DLD1 (cell line): Measurements from ENCODE around the gene ZIM2.
"Not testable (repeated sequence)": the region's sequence is repeated elsewhere in the genome, so short reads cannot be mapped to it uniquely, and the experiment has no call there.

ENCODE experiments used
- in situ Hi-C: cut with HindIII; loops from 2 replicates; pipeline ENCODE4 v1.10.0; 2017; ENCODE audit warnings: low sequenced_read_pairs

Gene ZIM2

DNA sequence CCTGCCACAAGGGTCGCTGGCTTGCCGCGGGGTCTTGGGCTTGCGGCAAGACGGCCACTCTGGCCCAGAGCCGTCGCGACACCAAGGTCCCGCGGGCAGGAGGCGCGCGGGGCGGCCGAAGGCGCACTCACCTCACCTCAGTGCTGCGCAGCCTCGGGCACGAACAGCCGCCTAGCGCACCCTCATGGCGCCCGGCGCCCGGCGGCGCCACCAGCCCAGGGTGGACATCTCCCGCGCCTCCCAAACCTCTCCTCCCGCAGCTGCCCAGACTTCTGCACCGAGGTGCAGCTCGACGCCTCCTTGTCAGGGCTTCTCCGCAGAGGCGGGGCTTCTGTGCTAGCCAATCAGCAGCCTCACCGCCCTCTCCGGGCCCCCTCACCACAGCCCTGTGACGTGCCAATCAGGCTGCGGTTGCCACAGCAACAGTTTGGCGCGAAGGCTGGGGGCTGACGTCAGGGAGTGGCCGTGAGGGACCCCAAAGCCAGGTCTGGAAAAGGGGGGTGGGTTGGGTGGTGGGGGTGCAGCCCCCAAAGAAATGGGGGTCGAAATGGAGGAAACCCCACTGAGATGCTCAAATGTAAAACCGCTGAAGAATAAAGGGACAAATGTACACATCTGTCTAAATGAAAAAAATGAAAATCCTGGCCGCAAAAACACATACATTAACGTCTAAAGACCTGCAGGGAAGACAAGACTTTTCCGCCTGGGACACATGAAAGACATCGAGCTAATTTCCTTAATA is at the start of gene ZIM2, which contains the start of gene PEG3:
Gene ZIM2, minus strand, starts transcription at position 276 of the 742 bp plus-strand sequence. CDS start 16,449 bp downstream, outside the sequence.
Gene PEG3, minus strand, starts transcription at position 276 of the 742 bp plus-strand sequence. CDS start 16,071 bp downstream, outside the sequence.
- in situ Hi-C loops, result no loop called here

DNA sequence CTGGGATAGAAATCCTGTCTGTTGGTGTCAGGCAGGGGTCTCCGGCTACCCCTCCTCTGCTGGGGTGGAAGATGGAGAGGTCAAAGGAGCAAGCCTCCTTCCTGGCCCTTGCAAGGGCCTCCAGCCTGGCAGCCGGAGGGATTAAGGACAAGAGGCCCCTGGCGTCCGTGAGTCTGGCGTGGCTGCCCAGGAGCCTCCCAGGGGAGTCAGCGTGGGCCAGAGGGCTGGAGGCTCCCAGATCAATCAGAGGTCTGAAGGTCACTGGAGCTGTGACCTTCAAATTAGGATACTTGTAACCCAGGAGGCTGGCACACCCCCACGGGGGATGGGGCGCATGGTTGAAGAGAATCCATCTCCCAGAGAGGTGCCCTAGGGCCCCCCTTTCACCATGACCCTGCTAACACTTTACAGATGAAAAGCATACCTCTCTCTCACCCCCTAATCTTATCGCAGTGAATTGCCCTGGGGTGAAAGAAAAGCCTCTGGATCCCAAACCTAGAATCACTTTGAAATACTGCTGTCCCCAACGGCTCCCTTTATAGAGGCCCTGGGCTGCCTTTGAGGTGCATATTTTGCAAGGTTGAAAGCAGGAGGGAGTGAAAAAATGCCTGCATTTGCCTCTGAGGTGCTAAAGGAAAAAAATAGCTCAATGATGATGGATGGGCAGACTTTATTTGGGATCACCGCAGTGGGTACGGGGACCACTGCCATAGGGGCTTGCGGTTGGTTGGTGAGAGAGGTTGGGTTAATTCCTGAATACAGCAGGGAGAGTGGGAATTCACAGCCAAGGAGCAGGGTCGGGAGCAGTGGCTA is 44.9 kb upstream of the ZIM2 start:
- in situ Hi-C loops, result no loop called here

- in situ Hi-C loops, result no loop called here
Measured at GRCh38 chr19:56884441-56884840, 43.9 kb upstream of the ZIM2 start.

DNA sequence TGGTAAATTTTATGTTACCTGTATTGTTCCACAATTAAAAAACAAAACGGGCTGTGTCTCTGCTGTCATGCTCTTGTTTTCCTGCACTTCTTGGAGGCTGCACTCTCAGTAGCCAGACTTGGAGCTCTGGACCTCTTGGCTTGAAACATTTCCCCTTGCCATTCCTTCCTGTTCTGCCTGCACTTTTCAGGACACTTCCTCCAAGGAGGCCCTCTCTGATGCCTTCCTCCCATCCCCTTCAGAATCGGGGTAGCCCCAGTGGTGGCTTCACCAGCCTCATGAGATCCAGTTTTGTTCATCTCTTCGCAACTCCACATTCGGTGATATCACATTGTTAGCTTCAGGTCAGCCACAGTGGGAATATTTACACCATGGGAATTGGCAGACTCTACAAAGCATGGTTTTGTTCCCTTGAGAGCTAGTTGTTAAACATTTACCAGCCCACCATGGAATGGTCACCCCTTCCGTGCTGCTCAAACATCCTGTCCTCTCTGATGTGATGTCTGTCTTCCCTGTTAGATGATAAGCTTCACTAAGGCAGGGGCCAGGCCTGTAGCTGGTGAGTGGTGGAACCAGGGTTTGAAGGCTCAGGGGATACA is 40.2 kb upstream of the ZIM2 start:
- in situ Hi-C loops, result no loop called here

DNA sequence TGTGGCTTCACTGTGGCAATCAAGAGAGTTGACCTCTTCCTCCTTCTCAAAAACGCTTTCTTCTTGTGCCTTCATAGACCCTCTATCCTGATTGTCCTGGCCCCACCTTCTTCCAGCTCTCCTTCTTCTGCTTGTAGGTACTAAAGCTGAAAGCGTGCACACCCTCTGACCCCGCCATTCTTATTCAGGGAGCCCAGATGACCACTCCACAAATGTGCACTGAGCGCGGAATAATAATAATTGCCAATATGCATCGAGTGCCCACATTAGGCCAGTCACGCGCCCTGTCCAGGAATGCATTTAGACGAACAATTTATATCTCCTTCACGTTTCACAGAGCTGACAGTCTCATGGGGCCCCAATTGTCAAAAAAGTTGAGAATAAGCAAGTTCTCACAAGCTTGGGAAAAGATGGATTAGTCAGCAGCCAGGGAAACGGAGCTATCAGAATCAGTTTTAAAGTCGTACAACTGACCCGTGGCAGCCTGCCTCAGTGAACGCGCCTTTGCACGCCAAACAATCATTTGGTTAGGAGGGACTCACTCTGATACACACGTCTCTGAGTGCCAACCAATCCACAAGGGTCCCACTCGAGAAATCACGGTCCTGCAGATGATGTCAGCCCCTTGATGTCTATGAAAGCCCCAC is 36.7 kb upstream of the ZIM2 start:
- in situ Hi-C loops, result no loop called here

DNA sequence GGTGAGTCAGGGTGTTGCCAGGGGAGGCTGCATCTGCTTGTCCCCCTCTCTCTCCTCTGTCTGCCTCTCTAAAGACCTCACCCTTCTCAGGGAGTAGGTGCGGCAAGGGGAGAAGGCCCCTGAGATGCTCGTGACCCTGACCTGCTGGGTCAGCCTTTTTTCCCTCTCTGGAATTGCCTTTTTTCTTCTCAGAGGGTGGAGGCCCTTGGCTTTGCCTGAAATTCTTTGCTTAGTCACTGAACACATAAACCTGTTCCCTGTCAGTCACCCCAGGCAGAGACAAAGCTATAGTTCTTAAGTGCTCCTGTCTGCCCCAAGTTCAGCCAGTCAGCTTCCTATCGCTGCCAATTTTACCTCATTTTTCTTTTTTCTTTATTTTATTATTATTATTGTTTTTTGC is 35.2 kb upstream of the ZIM2 start:
- in situ Hi-C loops, result no loop called here

GRCh38 chr19:56874530-56874929 is 34.0 kb upstream of the ZIM2 start:
- in situ Hi-C loops, result no loop called here

DNA sequence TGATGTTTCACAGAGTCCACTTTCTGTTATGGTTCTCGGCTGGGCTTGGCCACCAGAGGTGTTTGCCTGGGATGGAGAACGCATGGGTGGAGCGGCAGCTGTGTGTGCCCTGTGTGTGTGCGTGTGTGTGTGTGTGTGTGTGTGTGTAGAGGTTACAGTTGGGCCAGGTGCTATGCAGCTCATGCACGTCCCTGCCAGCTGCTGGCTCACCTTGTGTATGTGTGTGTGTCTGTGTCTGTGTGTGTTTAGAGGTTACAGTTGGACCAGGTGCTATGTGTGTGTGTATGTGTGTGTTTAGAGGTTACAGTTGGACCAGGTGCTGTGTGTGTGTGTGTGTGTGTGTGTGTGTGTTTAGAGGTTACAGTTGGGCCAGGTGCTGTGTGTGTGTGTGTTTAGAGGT is 33.0 kb upstream of the ZIM2 start:
- in situ Hi-C loops, result no loop called here

- in situ Hi-C loops, result no loop called here
Measured at GRCh38 chr19:56869886-56870285, 29.4 kb upstream of the ZIM2 start.

GRCh38 chr19:56868446-56868845 is 27.9 kb upstream of the ZIM2 start:
- in situ Hi-C loops, result no loop called here

DNA sequence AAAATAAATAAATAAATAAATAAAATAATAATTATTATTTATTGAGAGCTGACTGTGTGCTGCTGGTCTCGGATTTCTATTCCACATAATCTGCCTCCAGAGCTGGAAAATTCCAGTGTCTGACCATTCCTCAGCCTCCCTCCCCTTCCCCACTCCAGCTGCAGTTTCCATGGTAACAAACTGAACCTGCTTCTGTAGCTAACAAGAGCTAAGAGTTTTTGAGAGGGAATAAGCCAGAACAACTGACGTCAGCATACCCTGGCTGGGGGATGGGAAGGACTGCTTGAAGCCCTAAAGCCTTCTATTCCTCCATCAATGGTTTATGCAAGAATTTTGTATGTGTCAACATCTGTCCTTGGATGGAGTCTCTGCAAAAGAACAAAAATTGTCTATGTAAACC is 26.0 kb upstream of the ZIM2 start:
- in situ Hi-C loops, result no loop called here

- in situ Hi-C loops, result no loop called here
Measured at GRCh38 chr19:56864443-56865125, 24.1 kb upstream of the ZIM2 start.

GRCh38 chr19:56862741-56863140 is 22.2 kb upstream of the ZIM2 start:
- in situ Hi-C loops, result no loop called here

DNA sequence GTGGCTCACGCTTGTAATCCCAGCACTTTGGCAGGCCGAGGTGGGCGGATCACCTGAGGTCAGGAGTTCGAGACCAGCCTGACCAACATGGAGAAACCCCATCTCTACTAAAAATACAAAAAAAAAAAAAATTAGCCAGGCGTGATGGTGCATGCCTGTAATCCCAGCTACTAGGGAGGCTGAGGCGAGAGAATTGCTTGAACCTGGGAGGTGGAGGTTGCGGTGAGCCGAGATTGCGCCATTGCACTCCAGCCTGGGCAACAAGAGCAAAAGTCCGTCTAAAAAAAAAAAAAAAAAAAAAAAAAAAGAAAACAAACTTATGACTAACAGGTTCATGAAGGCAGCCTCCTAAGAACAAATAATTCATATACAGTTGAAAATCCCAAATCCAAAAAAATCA is 19.9 kb upstream of the ZIM2 start:
- in situ Hi-C loops, result not testable (repeated sequence)

- in situ Hi-C loops, result no loop called here
Measured at GRCh38 chr19:56858026-56858425, 17.5 kb upstream of the ZIM2 start.

DNA sequence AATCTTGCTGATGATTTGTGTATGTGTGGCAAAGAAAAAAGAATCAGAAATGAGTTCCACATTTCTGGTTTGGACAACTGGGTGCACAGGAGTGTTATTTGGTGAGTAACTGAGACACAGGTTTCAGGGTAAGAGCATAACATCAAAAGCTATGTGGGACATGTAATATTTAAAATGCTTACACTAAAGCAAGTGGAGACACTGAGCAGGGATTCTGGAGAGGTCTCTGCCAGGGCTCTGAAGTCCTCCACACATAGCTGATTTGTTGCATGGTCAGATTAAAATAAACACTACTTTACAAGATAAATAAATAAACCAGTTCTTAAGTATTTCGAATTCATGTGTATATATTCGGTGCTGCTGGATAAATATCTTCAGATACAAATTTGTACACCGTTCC is 16.3 kb upstream of the ZIM2 start:
- in situ Hi-C loops, result no loop called here

DNA sequence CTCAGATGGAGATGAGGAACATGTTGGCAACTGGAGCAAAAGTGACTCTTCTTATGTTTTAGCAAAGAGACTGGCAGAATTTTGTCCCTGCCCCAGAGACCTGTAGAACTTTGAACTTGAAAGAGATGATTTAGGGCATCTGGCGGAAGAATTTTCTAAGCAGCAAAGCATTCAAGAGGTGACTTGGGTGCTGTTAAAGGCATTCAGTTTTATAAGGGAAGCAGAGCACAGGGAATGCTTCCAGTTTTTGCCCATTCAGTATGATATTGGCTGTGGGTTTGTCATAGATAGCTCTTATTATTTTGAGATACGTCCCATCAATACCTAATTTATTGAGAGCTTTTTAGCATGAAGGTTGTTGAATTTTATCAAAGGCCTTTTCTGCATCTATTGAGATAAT is 11.8 kb upstream of the ZIM2 start:
- in situ Hi-C loops, result not testable (repeated sequence)

DNA sequence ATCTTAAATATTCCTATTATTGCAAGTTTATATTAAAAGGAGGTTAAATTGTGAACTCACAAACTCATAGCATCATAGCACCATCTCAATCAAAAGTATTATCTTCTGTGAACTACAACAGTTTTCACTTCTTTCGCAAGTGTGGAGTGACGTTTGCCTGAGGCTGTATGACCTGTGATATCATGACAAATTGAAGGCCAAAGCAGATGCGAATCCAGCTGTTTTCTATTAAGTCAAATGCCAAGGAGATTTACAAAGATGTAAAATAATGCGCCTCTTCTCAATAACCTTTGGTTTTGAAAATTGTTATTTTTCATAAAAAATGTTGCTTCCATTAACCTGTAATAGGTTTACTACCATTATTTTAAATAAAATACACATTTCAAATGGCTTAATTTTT is 7.6 kb upstream of the ZIM2 start:
- in situ Hi-C loops, result no loop called here

DNA sequence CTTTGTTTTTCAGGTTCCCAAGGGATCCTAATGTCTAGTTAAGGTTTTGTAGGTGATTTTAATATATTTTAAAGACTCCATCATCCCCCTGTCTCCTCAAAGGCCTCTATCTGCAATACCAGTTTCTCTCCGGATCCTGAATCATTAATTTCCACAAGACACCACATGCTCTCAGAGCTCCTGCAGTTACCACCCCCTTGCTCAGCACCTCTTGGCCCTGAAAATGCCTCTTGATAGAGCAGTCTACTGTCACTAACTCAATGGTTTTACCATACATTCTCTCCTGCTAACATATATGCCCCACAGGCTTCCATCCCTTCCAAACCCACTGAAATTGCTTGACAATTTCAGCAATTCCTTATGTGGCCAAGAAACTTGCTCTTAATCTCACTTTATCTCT is 1.9 kb upstream of the ZIM2 start:
- in situ Hi-C loops, result no loop called here

GRCh38 chr19:56841193-56841543 is 642 bp upstream of the ZIM2 start:
- in situ Hi-C loops, result no loop called here
